ENCODE data around the gene NLGN1. TPM values are rescaled to one million over a fixed set of nuclear protein-coding genes. Genes with fewer than 3 reads are reported as not detected.
A peak's percentile ranks its signal among the peaks of the same experiment; 100 is the strongest.

NLGN1 gene
- total RNA-seq, 4 donors from 2014 or later, result 12.9 to 20.9 (median 18.0) TPM

- H3K4me1 ChIP-seq, result peaks cover 0 to 4% (median 0%) of the 10 kb centered on the region in 4 donors
- no peaks in the 10 kb centered on the region for H3K36me3 ChIP-seq
- no peaks in the 10 kb centered on the region for H3K9me3 ChIP-seq
- H3K27ac ChIP-seq (replicated peaks in 1 of 4), result no peak overlapping the region
- WGBS, result 80% methylated on average over 2 of the region's 2 CpGs
- no peak for DNase-seq (ENCODE audit: extremely low spot score)
- peak; percentile 11 to 36 (median 16) for TF ChIP-seq CTCF (IDR thresholded peaks at IDR 0.05)
- no peak for TF ChIP-seq POLR2A (IDR thresholded peaks at IDR 0.05; ENCODE audit: low read depth)
- no peak overlapping the region for H3K4me3 ChIP-seq
- H3K27me3 ChIP-seq, result no peaks in the 10 kb centered on the region
- intact Hi-C loops (cut with DNase I), result no loop called here
These were observed 727.8 kb downstream of the NLGN1 start for GRCh38 chr3:174125267-174125824.

- Histone ChIP-seq H3K36me3 (no peaks in the 10 kb centered on the region), H3K27ac (replicated peaks in 1 of 4) (no peak overlapping the region), H3K27me3 (no peaks in the 10 kb centered on the region), H3K4me3 (no peak overlapping the region), H3K9me3 (no peaks in the 10 kb centered on the region), H3K4me1 (peaks cover 0 to 4% (median 0%) of the 10 kb centered on the region in 4 donors)
- DNase-seq (ENCODE audit: extremely low spot score), result no peak
- no peak for TF ChIP-seq POLR2AphosphoS5 (IDR thresholded peaks at IDR 0.05)
- TF ChIP-seq POLR2A (IDR thresholded peaks at IDR 0.05; ENCODE audit: low read depth), result no peak
- no peak for TF ChIP-seq EP300 (IDR thresholded peaks at IDR 0.05)
- no peak for TF ChIP-seq CTCF (IDR thresholded peaks at IDR 0.05)
- 95% methylated on average over 4 of the region's 4 CpGs for WGBS
- intact Hi-C loops (cut with DNase I), result no loop called here
These were observed 729.6 kb downstream of the NLGN1 start for GRCh38 chr3:174126990-174127758.

- Histone ChIP-seq H3K27me3 (no peaks in the 10 kb centered on the region), H3K4me1 (no peaks in the 10 kb centered on the region), H3K27ac (replicated peaks in 1 of 4) (no peak overlapping the region), H3K4me3 (no peak overlapping the region), H3K36me3 (no peaks in the 10 kb centered on the region), H3K9me3 (no peaks in the 10 kb centered on the region)
- DNase-seq (ENCODE audit: extremely low spot score), result no peak
- TF ChIP-seq CTCF (IDR thresholded peaks at IDR 0.05) (no peak), POLR2AphosphoS5 (IDR thresholded peaks at IDR 0.05) (no peak), POLR2A (IDR thresholded peaks at IDR 0.05; ENCODE audit: low read depth) (no peak), EP300 (IDR thresholded peaks at IDR 0.05) (no peak)
- 82% methylated on average over 1 of the region's 1 CpG for WGBS
- intact Hi-C loops (cut with DNase I), result no loop called here
These were observed 734.5 kb downstream of the NLGN1 start for GRCh38 chr3:174132006-174132405.

GRCh38 chr3:174132421-174133042 is 735.0 kb downstream of the NLGN1 start:
- DNase-seq (ENCODE audit: extremely low spot score), result no peak
- no peak overlapping the region for H3K27ac ChIP-seq (replicated peaks in 1 of 4)
- TF ChIP-seq EP300 (IDR thresholded peaks at IDR 0.05) (no peak), POLR2A (IDR thresholded peaks at IDR 0.05; ENCODE audit: low read depth) (no peak)
- no peaks in the 10 kb centered on the region for H3K36me3 ChIP-seq
- WGBS, result 83% methylated on average over 5 of the region's 5 CpGs
- intact Hi-C loops (cut with DNase I), result no loop called here
- no peaks in the 10 kb centered on the region for H3K4me1 ChIP-seq
- no peak overlapping the region for H3K4me3 ChIP-seq
- H3K9me3 ChIP-seq, result no peaks in the 10 kb centered on the region
- no peaks in the 10 kb centered on the region for H3K27me3 ChIP-seq

- no peak for TF ChIP-seq POLR2AphosphoS5 (IDR thresholded peaks at IDR 0.05)
- no peak for TF ChIP-seq EP300 (IDR thresholded peaks at IDR 0.05)
- TF ChIP-seq CTCF (IDR thresholded peaks at IDR 0.05), result no peak
- no peak for TF ChIP-seq POLR2A (IDR thresholded peaks at IDR 0.05; ENCODE audit: low read depth)
- intact Hi-C loops (cut with DNase I), result no loop called here
- 91% methylated on average over 1 of the region's 1 CpG for WGBS
These were observed 748.5 kb downstream of the NLGN1 start for GRCh38 chr3:174146008-174146407.

More at GRCh38 chr3:174146008-174146407, 748.5 kb downstream of the NLGN1 start:
- no peak overlapping the region for H3K27ac ChIP-seq (replicated peaks in 1 of 4)
- no peaks in the 10 kb centered on the region for H3K27me3 ChIP-seq
- H3K9me3 ChIP-seq, result no peaks in the 10 kb centered on the region
- no peak overlapping the region for H3K4me3 ChIP-seq
- no peaks in the 10 kb centered on the region for H3K36me3 ChIP-seq
- no peak for DNase-seq (ENCODE audit: extremely low spot score)
- H3K4me1 ChIP-seq, result no peaks in the 10 kb centered on the region
